GM12875 (cell line): ENCODE results near the gene DEXI.

ENCODE experiments used
- H3K4me3 ChIP-seq: one replicate; pipeline ENCODE4 v1.5.1; 2011; ENCODE audit warnings: low read depth, low read length, control low read depth
- TF ChIP-seq, protein P1 (sequence below): IDR thresholded peaks from 2 replicates; pipeline ENCODE4 v1.5.1; 2011; ENCODE audit warnings: low read depth, mild to moderate bottlenecking, control low read depth, inconsistent platforms, low read length, moderate library complexity, borderline replicate concordance; ENCODE audit not compliant: insufficient read depth

Gene DEXI

GRCh38 chr16:10978124-10978523, 35.9 kb upstream of the DEXI start:
- TF ChIP-seq, protein P1, sequence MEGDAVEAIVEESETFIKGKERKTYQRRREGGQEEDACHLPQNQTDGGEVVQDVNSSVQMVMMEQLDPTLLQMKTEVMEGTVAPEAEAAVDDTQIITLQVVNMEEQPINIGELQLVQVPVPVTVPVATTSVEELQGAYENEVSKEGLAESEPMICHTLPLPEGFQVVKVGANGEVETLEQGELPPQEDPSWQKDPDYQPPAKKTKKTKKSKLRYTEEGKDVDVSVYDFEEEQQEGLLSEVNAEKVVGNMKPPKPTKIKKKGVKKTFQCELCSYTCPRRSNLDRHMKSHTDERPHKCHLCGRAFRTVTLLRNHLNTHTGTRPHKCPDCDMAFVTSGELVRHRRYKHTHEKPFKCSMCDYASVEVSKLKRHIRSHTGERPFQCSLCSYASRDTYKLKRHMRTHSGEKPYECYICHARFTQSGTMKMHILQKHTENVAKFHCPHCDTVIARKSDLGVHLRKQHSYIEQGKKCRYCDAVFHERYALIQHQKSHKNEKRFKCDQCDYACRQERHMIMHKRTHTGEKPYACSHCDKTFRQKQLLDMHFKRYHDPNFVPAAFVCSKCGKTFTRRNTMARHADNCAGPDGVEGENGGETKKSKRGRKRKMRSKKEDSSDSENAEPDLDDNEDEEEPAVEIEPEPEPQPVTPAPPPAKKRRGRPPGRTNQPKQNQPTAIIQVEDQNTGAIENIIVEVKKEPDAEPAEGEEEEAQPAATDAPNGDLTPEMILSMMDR = no peak
- H3K4me3 ChIP-seq = no peak overlapping the region

DNA sequence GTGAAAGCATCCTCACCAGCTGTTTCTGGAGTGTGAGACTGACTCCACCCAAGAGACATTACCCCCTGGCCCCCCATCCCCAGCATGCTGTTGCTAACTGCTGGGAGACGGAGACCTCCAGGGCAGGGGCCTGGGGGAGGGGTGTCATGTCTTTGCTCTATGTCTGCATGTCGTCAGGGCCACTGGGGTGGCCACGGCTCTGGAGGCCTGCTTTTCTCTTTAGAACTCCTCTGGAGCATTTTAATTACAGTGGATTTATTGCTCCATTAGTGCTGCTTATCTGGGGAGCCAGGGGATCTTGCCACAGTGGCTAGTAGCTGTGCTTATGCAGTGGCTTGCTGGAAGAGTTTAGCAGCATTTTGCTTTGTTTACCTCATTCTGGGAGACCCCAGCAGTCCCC, 34.4 kb upstream of the DEXI start:
- H3K4me3 ChIP-seq = no peak overlapping the region
- TF ChIP-seq, protein P1 = no peak

- TF ChIP-seq, protein P1 = no peak
- no peak overlapping the region for H3K4me3 ChIP-seq
Observed at GRCh38 chr16:10972819-10973464, 30.7 kb upstream of the DEXI start.

GRCh38 chr16:10972108-10972818, 30.0 kb upstream of the DEXI start:
- no peak overlapping the region for H3K4me3 ChIP-seq
- TF ChIP-seq, protein P1 = no peak

DNA sequence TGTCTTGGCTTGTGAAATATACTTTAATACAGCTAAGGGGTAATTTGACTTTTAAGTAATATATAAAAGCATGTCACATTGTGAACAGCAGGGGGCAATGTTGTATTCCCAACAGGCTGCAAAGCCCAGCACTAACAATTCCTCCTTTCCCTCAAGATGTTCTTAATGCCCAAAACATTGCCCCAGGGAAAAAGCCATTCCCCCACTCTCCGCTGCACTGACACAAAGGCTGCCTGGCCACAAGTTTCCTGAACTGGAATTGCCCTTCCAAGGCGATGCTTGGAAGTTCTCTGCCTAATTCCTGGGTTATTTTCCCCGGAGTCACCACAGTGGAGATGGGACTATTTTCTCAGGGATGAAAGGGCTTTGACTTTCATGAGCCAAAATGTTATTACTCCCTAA, 29.3 kb upstream of the DEXI start:
- H3K4me3 ChIP-seq = no peak overlapping the region
- TF ChIP-seq, protein P1 = peak; percentile 48; the same call in 1 of the 2 replicates

- no peak overlapping the region for H3K4me3 ChIP-seq
- TF ChIP-seq, protein P1 = no peak
Observed at GRCh38 chr16:10970065-10970464, 27.8 kb upstream of the DEXI start.

GRCh38 chr16:10969615-10970014, 27.3 kb upstream of the DEXI start:
- H3K4me3 ChIP-seq = no peak overlapping the region
- TF ChIP-seq, protein P1 = no peak
